NCI-H1436 (cell line): ENCODE measurements around the gene ZACN.

ENCODE experiments used
- DNase-seq: peaks from one replicate; lab custom pipeline; 2025; lab: John Stamatoyannopoulos, UW

The ZACN gene

DNA sequence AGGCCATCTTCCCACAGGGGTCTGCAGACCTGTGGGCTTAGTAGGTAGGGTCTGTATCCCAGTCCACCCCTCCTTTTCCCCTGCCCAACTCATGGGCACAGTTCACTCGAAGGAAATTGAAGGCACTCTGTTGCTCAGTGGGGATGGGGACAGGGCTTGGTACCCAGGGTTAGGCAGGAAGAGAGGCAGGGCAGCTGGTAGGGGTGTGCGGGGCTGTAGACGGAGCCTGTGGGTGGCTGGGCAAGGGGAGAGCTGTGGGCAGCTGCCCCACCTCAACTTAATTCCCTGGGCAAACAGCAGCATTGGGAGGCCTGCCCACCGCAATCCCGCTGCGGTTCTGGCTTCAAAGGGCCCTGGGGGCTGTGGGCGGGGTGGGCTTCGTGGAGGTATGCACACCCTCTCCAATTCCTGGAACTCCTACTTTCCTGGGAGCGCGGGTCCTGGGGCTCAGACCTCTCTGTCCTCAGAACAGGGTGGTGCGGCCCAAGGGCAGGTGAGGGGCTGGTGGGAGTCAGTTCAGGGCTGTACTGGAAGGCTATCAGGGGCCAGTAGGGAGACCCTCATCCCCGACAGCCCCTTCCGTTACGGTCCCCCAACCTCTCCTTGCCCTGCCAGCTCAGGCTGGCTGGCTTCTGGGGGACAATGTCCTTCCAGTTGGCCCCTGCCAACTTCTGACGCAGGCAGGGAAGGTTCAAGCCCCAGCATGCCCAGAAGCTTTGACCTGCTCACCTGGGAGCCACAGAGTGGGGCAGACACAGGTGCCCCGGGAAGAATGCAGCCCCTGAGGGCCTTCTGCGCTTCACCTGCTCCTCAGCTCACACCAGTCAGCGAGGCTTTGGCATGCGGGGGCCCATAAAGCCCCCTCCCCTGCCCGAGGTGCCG lies 53.0 kb downstream of the ZACN start:
- no peak for DNase-seq
